Measurements from ENCODE around the gene TCEA3. TPM values are rescaled to one million over a fixed set of nuclear protein-coding genes. Genes with fewer than 3 reads are reported as not detected.

TCEA3 gene
- total and polyA plus RNA-seq, 2 of the 4 experiments (the other 2 are of a cell fraction): 3.0 to 6.3 TPM

DNA sequence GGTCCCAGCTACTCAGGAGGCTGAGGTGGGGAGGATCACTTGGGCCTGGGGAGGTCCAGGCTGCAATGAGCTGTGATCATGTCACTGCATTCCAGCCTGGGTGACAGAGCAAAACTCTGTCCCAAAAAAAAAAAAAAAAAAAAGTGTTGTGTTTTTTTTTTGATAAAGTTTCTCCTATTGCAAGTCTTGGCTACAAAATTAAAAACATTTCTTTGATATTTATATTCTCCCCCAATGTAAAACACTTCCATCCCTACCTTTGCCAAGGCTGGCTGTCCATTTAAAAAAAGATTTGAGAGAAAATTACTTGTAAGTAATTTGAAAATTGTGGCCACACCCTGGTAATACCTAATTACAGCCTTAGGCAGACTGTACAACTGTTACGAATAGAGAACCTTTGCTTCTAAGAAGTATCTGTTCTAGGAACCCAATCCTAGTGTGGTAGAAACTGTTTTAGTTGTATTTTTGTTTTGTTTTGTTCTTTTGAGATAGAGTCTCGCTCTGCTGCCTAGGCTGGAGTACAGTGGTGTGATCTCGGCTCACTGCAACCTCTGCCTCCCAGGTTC lies 66.2 kb downstream of the TCEA3 start:
- ATAC-seq (ENCODE audit: low read depth) (no peak), DNase-seq (no peak)
- Histone ChIP-seq H3K18ac (ENCODE audit: low read depth, low read length) (no peak overlapping the region), H3K4me1 (ENCODE audit: control insufficient read depth, insufficient read depth, low read length) (no peaks in the 10 kb centered on the region), H3K4me2 (ENCODE audit: low read depth, low read length) (no peak overlapping the region), H3K56ac (ENCODE audit: extremely low read depth, insufficient read depth, low read length) (no peak overlapping the region), H3K79me1 (ENCODE audit: low read depth in 1 of 2, low read length in 2 of 2) (peaks cover 25% of the 10 kb centered on the region in 2 experiments), H4K8ac (ENCODE audit: low read depth in 2 of 2, low read length in 2 of 2) (no peak overlapping the region), H2BK120ac (ENCODE audit: low read depth, low read length) (no peak overlapping the region), H2AFZ (replicated peaks; ENCODE audit: low read length, poor library complexity) (no peak overlapping the region), H2AK9ac (replicated peaks; ENCODE audit: low read depth, low read length, poor library complexity) (no peak overlapping the region), H3K9me1 (ENCODE audit: insufficient read depth, low read length) (no peaks in the 10 kb centered on the region), H4K91ac (ENCODE audit: insufficient read depth, low read depth, low read length) (no peak overlapping the region), H3K9me3 (ENCODE audit: control insufficient read depth, insufficient read depth, low read length) (peaks cover 37% of the 10 kb centered on the region), H3K4ac (ENCODE audit: low read depth, low read length) (no peak overlapping the region), H3K27ac (ENCODE audit: insufficient read depth, low read length) (no peak overlapping the region), H4K5ac (ENCODE audit: low read depth, low read length) (no peak overlapping the region), H3K4me3 (ENCODE audit: insufficient read depth, low read depth, low read length) (no peak overlapping the region), H2AK5ac (ENCODE audit: low read depth, low read length) (no peak overlapping the region), H2BK15ac (ENCODE audit: low read depth, low read length) (no peak overlapping the region), H3K23ac (ENCODE audit: low read depth, low read length) (no peak overlapping the region), H3K36me3 (ENCODE audit: control insufficient read depth, insufficient read depth, low read length) (peaks cover 30% of the 10 kb centered on the region), H2BK20ac (ENCODE audit: low read depth, low read length) (no peak overlapping the region), H3K14ac (replicated peaks; ENCODE audit: low read depth, low read length) (no peak overlapping the region), H2BK5ac (ENCODE audit: low read depth, low read length, poor library complexity, severe bottlenecking) (no peak overlapping the region), H4K20me1 (ENCODE audit: insufficient read depth, low read length) (no peaks in the 10 kb centered on the region), H3K27me3 (ENCODE audit: control insufficient read depth, insufficient read depth, low read length) (no peaks in the 10 kb centered on the region), H3K9ac (ENCODE audit: low read depth, low read length) (no peak overlapping the region)
- in situ Hi-C loops (cut with MboI; ENCODE audit: low sequenced_read_pairs): no loop called here
- no TSS peak for BruUV-seq (replicated peaks)
- ChIA-PET CTCF (interaction anchor here (0.7 kb wide), 1 partner anchor 382 kb away, joined by 3 read pairs; no protein-coding TSS in a partner anchor), POLR2A (ENCODE audit: unreplicated experiment) (no interaction called here)
- intact Hi-C loops (cut with micrococcal nuclease): no loop called here
- dilution Hi-C loops (cut with HindIII; ENCODE audit: low sequenced_read_pairs, unreplicated experiment): no loop called here
- TF ChIP-seq NFE2L2 (IDR thresholded peaks at IDR 0.05; ENCODE audit: low read depth, low read length): no peak
- no peak for TF ChIP-seq RCOR1 (IDR thresholded peaks at IDR 0.05; ENCODE audit: insufficient replicate concordance, low read length)
- no peak for TF ChIP-seq POLR2A (IDR thresholded peaks at IDR 0.05; ENCODE audit: low read depth, low read length)
- no peak for TF ChIP-seq CEBPB (IDR thresholded peaks at IDR 0.05; ENCODE audit: low read depth, low read length)
- TF ChIP-seq MAZ (IDR thresholded peaks at IDR 0.05; ENCODE audit: borderline replicate concordance, low read depth, low read length): no peak
- TF ChIP-seq, protein P1, sequence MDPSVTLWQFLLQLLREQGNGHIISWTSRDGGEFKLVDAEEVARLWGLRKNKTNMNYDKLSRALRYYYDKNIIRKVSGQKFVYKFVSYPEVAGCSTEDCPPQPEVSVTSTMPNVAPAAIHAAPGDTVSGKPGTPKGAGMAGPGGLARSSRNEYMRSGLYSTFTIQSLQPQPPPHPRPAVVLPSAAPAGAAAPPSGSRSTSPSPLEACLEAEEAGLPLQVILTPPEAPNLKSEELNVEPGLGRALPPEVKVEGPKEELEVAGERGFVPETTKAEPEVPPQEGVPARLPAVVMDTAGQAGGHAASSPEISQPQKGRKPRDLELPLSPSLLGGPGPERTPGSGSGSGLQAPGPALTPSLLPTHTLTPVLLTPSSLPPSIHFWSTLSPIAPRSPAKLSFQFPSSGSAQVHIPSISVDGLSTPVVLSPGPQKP (IDR thresholded peaks at IDR 0.05; ENCODE audit: borderline replicate concordance, low read depth, low read length): no peak
- TF ChIP-seq BHLHE40 (IDR thresholded peaks at IDR 0.05; ENCODE audit: low read depth, low read length): no peak
- no peak for TF ChIP-seq RAD21 (IDR thresholded peaks at IDR 0.05; ENCODE audit: low read length)
- TF ChIP-seq MAFK (IDR thresholded peaks at IDR 0.05; ENCODE audit: low read depth, low read length): no peak
- TF ChIP-seq, protein P2, sequence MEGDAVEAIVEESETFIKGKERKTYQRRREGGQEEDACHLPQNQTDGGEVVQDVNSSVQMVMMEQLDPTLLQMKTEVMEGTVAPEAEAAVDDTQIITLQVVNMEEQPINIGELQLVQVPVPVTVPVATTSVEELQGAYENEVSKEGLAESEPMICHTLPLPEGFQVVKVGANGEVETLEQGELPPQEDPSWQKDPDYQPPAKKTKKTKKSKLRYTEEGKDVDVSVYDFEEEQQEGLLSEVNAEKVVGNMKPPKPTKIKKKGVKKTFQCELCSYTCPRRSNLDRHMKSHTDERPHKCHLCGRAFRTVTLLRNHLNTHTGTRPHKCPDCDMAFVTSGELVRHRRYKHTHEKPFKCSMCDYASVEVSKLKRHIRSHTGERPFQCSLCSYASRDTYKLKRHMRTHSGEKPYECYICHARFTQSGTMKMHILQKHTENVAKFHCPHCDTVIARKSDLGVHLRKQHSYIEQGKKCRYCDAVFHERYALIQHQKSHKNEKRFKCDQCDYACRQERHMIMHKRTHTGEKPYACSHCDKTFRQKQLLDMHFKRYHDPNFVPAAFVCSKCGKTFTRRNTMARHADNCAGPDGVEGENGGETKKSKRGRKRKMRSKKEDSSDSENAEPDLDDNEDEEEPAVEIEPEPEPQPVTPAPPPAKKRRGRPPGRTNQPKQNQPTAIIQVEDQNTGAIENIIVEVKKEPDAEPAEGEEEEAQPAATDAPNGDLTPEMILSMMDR (conservative IDR thresholded peaks at IDR 0.05; ENCODE audit: low read depth, low read length): no peak
- no CpG with 5 or more reads among the region's 3 CpGs for WGBS, 2 experiments (ENCODE audit: extremely low coverage in 2 of 2, insufficient read length in 1 of 2)

Measured in IMR-90 (cell line).